Osteocyte (in vitro differentiated cells): ENCODE results near the gene RAPGEF4. TPM values are rescaled to one million over a fixed set of nuclear protein-coding genes. Genes with fewer than 3 reads are reported as not detected.

Experiments used
- DNase-seq: peaks from one replicate; pipeline ENCODE4 v3.0.0; 2021; ENCODE audit warnings: mixed read lengths; ENCODE audit not compliant: unreplicated experiment; ENCODE audit errors: extremely low spot score
- H3K27ac Mint-ChIP-seq: one replicate; pipeline ENCODE4 v1.8.0; 2021; ENCODE audit warnings: mild to moderate bottlenecking, mixed read lengths; ENCODE audit not compliant: unreplicated experiment
- H3K27me3 Mint-ChIP-seq: one replicate; pipeline ENCODE4 v1.8.0; 2021; ENCODE audit warnings: mixed read lengths; ENCODE audit not compliant: unreplicated experiment
- H3K36me3 Mint-ChIP-seq: one replicate; pipeline ENCODE4 v1.8.0; 2021; ENCODE audit warnings: mixed read lengths; ENCODE audit not compliant: unreplicated experiment
- H3K4me1 Mint-ChIP-seq: one replicate; pipeline ENCODE4 v1.8.0; 2021; ENCODE audit warnings: mixed read lengths; ENCODE audit not compliant: unreplicated experiment
- H3K4me3 Mint-ChIP-seq: one replicate; pipeline ENCODE4 v1.8.0; 2021; ENCODE audit warnings: mild to moderate bottlenecking, moderate library complexity, mixed read lengths; ENCODE audit not compliant: unreplicated experiment
- H3K9me3 Mint-ChIP-seq: one replicate; pipeline ENCODE4 v1.8.0; 2021; ENCODE audit warnings: mixed read lengths; ENCODE audit not compliant: unreplicated experiment
- total RNA-seq: library from RNA; stranded (reverse); gene quantifications from 2 replicates; pipeline ENCODE4 v1.2.1, GENCODE V29; 2021
- TF ChIP-seq, protein P1 (sequence below): fragments of 200-600 bp; sonication (generic); IDR thresholded peaks from 2 replicates; pipeline ENCODE4 v1.5.0; 2021; ENCODE audit warnings: antibody characterized with exemption, mild to moderate bottlenecking, moderate library complexity

Gene RAPGEF4
- total RNA-seq, 1 donor from 2014 or later: 0.91 TPM

DNA sequence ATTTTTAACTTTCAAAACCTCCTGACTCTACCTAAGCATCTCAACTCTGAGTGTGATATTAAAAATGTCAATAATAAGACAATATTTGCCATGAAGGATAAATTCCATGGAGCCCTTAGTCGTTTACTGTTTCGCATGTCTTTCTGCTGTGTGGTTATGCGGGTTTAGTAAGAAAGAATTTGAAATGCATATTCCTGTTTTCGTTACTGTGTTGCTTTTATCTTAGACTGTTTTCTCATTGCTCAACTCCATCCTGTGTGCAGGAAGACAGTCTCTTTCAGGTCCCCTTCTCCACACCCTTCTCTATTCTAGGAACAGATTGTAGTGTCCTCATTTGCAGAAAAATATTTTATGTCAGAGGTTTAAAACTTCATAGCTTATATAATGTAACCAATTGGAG lies 257.5 kb downstream of the RAPGEF4 start:
- Mint-ChIP-seq H3K36me3 (no peaks in the 10 kb centered on the region), H3K9me3 (peaks cover 2% of the 10 kb centered on the region), H3K4me3 (no peak overlapping the region), H3K4me1 (peaks cover 30% of the 10 kb centered on the region), H3K27ac (no peak overlapping the region), H3K27me3 (no peaks in the 10 kb centered on the region)
- TF ChIP-seq, protein P1, sequence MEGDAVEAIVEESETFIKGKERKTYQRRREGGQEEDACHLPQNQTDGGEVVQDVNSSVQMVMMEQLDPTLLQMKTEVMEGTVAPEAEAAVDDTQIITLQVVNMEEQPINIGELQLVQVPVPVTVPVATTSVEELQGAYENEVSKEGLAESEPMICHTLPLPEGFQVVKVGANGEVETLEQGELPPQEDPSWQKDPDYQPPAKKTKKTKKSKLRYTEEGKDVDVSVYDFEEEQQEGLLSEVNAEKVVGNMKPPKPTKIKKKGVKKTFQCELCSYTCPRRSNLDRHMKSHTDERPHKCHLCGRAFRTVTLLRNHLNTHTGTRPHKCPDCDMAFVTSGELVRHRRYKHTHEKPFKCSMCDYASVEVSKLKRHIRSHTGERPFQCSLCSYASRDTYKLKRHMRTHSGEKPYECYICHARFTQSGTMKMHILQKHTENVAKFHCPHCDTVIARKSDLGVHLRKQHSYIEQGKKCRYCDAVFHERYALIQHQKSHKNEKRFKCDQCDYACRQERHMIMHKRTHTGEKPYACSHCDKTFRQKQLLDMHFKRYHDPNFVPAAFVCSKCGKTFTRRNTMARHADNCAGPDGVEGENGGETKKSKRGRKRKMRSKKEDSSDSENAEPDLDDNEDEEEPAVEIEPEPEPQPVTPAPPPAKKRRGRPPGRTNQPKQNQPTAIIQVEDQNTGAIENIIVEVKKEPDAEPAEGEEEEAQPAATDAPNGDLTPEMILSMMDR: no peak
- DNase-seq: no peak

DNA sequence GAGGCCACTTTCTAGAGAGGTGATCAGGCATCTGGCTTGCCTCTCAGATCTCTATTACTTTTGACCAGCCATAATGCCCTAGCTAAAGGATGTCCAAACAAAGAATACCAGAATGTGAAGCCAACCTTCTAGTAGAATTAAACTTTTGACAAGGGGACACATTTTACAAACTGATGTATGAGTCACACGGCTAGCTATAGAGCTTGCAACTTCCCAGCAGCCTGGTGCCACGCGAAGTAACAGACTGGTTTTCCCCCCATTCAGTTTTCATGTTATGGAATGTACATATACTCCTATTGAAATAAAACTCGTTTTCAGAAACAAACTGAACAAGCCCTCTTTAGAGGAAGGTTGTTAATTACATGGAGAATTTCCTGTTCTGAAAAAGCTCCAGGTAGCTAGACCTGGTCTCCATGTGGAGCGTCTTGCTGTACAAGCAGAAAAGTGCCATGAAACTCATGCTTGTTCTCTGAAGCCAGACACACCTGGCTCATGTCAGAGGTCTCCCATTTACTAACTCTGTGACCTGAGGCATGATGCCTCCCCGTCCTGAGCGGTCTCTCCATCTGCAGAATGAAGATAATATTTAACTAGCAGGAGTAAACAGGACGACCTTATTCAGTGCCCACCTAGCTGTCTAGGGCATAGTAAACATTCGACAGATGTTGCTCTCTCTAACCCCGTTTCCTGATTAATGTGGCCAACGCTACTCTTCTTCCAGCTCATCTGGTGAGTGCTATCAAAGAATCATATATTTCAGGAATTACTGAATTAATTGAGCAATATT lies 258.5 kb downstream of the RAPGEF4 start:
- Mint-ChIP-seq H3K27me3 (no peaks in the 10 kb centered on the region), H3K36me3 (no peaks in the 10 kb centered on the region), H3K9me3 (peaks cover 3% of the 10 kb centered on the region), H3K4me1 (peaks cover 30% of the 10 kb centered on the region), H3K27ac (no peak overlapping the region), H3K4me3 (no peak overlapping the region)
- TF ChIP-seq, protein P1: no peak
- no peak for DNase-seq

DNA sequence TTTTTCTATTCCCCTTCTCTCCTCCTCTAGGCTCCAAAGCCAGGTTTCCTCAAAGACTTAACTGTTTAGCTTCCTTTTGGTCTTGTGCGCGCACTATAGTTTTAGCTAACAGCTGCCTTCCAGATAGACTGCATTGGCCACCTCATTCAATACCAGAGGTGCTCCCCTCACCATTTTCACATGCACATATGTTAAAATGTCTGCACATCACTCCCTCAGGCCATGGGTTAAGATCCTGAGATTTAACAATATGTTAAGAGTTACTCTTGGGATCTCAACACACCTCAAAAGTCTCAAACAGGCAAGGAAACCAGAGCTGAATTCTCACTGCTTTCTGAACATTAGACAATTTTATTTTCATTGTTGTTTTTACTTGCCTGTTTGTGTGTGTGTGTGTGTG lies 259.2 kb downstream of the RAPGEF4 start:
- no peak for DNase-seq
- H3K9me3 Mint-ChIP-seq: peaks cover 3% of the 10 kb centered on the region
- H3K4me3 Mint-ChIP-seq: no peak overlapping the region
- TF ChIP-seq, protein P1: no peak
- H3K4me1 Mint-ChIP-seq: peaks cover 30% of the 10 kb centered on the region
- H3K27ac Mint-ChIP-seq: peak overlapping the region; percentile 75
- H3K27me3 Mint-ChIP-seq: no peaks in the 10 kb centered on the region
- no peaks in the 10 kb centered on the region for H3K36me3 Mint-ChIP-seq

DNA sequence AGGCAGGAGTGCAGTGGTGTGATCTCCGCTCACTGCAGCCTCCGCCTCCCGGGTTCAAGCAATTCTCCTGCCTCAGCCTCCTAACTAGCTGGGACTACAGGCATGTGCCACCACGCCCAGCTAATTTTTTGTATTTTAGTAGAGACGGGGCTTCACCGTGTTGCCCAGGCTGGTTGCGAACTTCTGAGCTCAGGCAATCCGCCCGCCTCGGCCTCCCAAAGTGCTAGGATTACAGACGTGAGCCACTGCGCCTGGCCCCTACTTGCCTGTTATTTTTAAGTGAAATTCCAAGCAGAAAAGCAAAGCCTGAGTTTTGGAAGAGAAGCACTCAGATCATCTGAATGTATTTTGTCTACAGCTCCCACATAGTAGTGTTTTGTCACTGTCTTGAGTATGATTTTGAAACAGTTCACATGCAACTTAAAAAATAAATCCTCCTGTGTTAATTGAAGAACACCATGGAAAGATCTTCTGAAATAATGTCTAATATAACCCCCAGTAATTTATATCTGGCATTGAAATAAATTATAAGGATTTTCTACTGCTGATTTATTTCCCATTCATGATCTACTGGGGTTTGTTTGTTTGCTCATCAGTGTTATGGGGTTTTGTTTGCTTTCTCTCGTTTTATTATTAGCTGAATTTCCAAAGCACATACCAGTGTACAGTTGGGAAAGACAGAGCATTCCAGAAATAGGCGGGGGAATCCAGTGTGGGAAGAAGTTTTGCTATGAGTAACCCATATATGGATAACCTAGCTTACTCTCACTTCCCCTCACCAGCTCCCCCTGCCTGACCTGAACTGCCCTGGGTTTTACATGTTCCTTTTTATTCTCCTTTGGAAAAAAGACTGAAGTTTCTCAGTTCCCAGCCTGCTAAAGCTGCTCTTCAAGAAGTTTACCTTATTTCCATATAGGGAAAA lies 259.9 kb downstream of the RAPGEF4 start:
- H3K4me1 Mint-ChIP-seq: peaks cover 28% of the 10 kb centered on the region
- no peak overlapping the region for H3K4me3 Mint-ChIP-seq
- H3K27me3 Mint-ChIP-seq: no peaks in the 10 kb centered on the region
- TF ChIP-seq, protein P1: peak; percentile 52
- H3K27ac Mint-ChIP-seq: peak overlapping the region; percentile 75
- peaks cover 3% of the 10 kb centered on the region for H3K9me3 Mint-ChIP-seq
- H3K36me3 Mint-ChIP-seq: no peaks in the 10 kb centered on the region
- no peak for DNase-seq
